Mucosa of rectum (tissue), 2 donors: ENCODE data around the gene FOXI1.
"Not testable (repeated sequence)": the region's sequence is repeated elsewhere in the genome, so short reads cannot be mapped to it uniquely, and the experiment has no call there.

Source experiments
- H3K27ac ChIP-seq, 2 donors: one replicate each; pipeline ENCODE4 v1.7.0; 2013; ENCODE audit warnings: inconsistent platforms in 2 of 2, low read depth in 2 of 2, low read length in 2 of 2
- H3K27me3 ChIP-seq, 2 donors: one replicate each; pipeline ENCODE4 v1.7.0; 2013; ENCODE audit warnings: low read length in 2 of 2; ENCODE audit not compliant: control insufficient read depth in 2 of 2, insufficient read depth in 2 of 2
- H3K36me3 ChIP-seq, 2 donors: one replicate each; pipeline ENCODE4 v1.7.0; 2013; ENCODE audit warnings: low read length in 2 of 2; ENCODE audit not compliant: control insufficient read depth in 2 of 2, insufficient read depth in 2 of 2
- H3K4me1 ChIP-seq, 2 donors: one replicate each; pipeline ENCODE4 v1.7.0; 2013; ENCODE audit warnings: low read length in 2 of 2, mild to moderate bottlenecking in 1 of 2; ENCODE audit not compliant: control insufficient read depth in 2 of 2, insufficient read depth in 2 of 2
- H3K4me3 ChIP-seq, 2 donors: one replicate each; pipeline ENCODE4 v1.7.0; 2013; ENCODE audit warnings: low read length in 2 of 2
- H3K9ac ChIP-seq, 2 donors: one replicate each; pipeline ENCODE4 v1.7.0; 2013; ENCODE audit warnings: low read length in 2 of 2, low read depth in 1 of 2, mild to moderate bottlenecking in 1 of 2
- H3K9me3 ChIP-seq, 2 donors: one replicate each; pipeline ENCODE4 v1.7.0; 2013; ENCODE audit warnings: low read length in 2 of 2; ENCODE audit not compliant: control insufficient read depth in 2 of 2
- donor health status: healthy.
- donor health status: Normal muscosa, but diverticular disease.

FOXI1 gene

GRCh38 chr5:170087168-170087817 lies 18.4 kb upstream of the FOXI1 start:
- Histone ChIP-seq H3K27ac (no peak overlapping the region), H3K27me3 (no peaks in the 10 kb centered on the region), H3K4me1 (no peaks in the 10 kb centered on the region), H3K36me3 (peaks cover 0 to 2% of the 10 kb centered on the region in 2 donors), H3K9ac (no peak overlapping the region), H3K9me3 (no peaks in the 10 kb centered on the region), H3K4me3 (no peak overlapping the region)

GRCh38 chr5:170092455-170093101 lies 13.1 kb upstream of the FOXI1 start:
- H3K9me3 ChIP-seq: no peaks in the 10 kb centered on the region
- no peak overlapping the region for H3K4me3 ChIP-seq
- H3K9ac ChIP-seq: no peak overlapping the region
- H3K4me1 ChIP-seq: no peaks in the 10 kb centered on the region
- H3K36me3 ChIP-seq: no peaks in the 10 kb centered on the region
- no peaks in the 10 kb centered on the region for H3K27me3 ChIP-seq
- no peak overlapping the region for H3K27ac ChIP-seq

GRCh38 chr5:170094329-170094728 lies 11.4 kb upstream of the FOXI1 start:
- H3K4me1 ChIP-seq, H3K4me3 ChIP-seq, H3K36me3 ChIP-seq, H3K27ac ChIP-seq, H3K9me3 ChIP-seq, H3K27me3 ChIP-seq, H3K9ac ChIP-seq: not testable (repeated sequence)

- Histone ChIP-seq H3K4me1 (no peaks in the 10 kb centered on the region), H3K9me3 (no peaks in the 10 kb centered on the region), H3K9ac (no peak overlapping the region), H3K27me3 (no peaks in the 10 kb centered on the region), H3K4me3 (no peak overlapping the region), H3K27ac (no peak overlapping the region), H3K36me3 (no peaks in the 10 kb centered on the region)
Measured at GRCh38 chr5:170095646-170096045, 10.1 kb upstream of the FOXI1 start.

- H3K27me3 ChIP-seq: no peaks in the 10 kb centered on the region
- no peaks in the 10 kb centered on the region for H3K36me3 ChIP-seq
- H3K9me3 ChIP-seq: no peaks in the 10 kb centered on the region
- H3K9ac ChIP-seq: no peak overlapping the region
- no peaks in the 10 kb centered on the region for H3K4me1 ChIP-seq
- H3K4me3 ChIP-seq: no peak overlapping the region
- H3K27ac ChIP-seq: no peak overlapping the region
Measured at GRCh38 chr5:170097934-170098333, 7.8 kb upstream of the FOXI1 start.

- Histone ChIP-seq H3K4me1 (no peaks in the 10 kb centered on the region), H3K9me3 (no peaks in the 10 kb centered on the region), H3K27me3 (no peaks in the 10 kb centered on the region), H3K36me3 (no peaks in the 10 kb centered on the region), H3K27ac (no peak overlapping the region), H3K4me3 (no peak overlapping the region), H3K9ac (no peak overlapping the region)
Measured at GRCh38 chr5:170100066-170100943, 5.4 kb upstream of the FOXI1 start.

GRCh38 chr5:170103447-170103846 lies 2.2 kb upstream of the FOXI1 start:
- Histone ChIP-seq H3K4me3 (no peak overlapping the region), H3K9ac (no peak overlapping the region), H3K36me3 (no peaks in the 10 kb centered on the region), H3K27ac (no peak overlapping the region), H3K27me3 (no peaks in the 10 kb centered on the region), H3K9me3 (no peaks in the 10 kb centered on the region), H3K4me1 (no peaks in the 10 kb centered on the region)

GRCh38 chr5:170104299-170104698 lies 1.4 kb upstream of the FOXI1 start:
- Histone ChIP-seq H3K9me3 (no peaks in the 10 kb centered on the region), H3K4me1 (no peaks in the 10 kb centered on the region), H3K4me3 (no peak overlapping the region), H3K27ac (no peak overlapping the region), H3K27me3 (no peaks in the 10 kb centered on the region), H3K9ac (no peak overlapping the region), H3K36me3 (no peaks in the 10 kb centered on the region)

GRCh38 chr5:170104710-170105109 lies 987 bp upstream of the FOXI1 start:
- no peak overlapping the region for H3K9ac ChIP-seq
- H3K9me3 ChIP-seq: no peaks in the 10 kb centered on the region
- no peak overlapping the region for H3K27ac ChIP-seq
- H3K4me1 ChIP-seq: no peaks in the 10 kb centered on the region
- no peaks in the 10 kb centered on the region for H3K36me3 ChIP-seq
- H3K27me3 ChIP-seq: no peaks in the 10 kb centered on the region
- no peak overlapping the region for H3K4me3 ChIP-seq

GRCh38 chr5:170107674-170108073 lies 2.0 kb downstream of the FOXI1 start:
- Histone ChIP-seq H3K27ac (no peak overlapping the region), H3K4me1 (no peaks in the 10 kb centered on the region), H3K4me3 (no peak overlapping the region), H3K27me3 (no peaks in the 10 kb centered on the region), H3K36me3 (no peaks in the 10 kb centered on the region), H3K9me3 (no peaks in the 10 kb centered on the region), H3K9ac (no peak overlapping the region)
